Left forelimb (tissue), 1 donor: ENCODE results near the gene ALG9.

Experiments
- DNase-seq: peaks from one replicate; pipeline ENCODE4 v3.0.0-alpha.2; 2018; ENCODE audit warnings: low spot score

ALG9 gene

GRCh38 chr11:111765320-111765983 lies 105.9 kb downstream of the ALG9 start:
- DNase-seq: no peak

- no peak for DNase-seq
Measured at GRCh38 chr11:111764621-111765020, 106.8 kb downstream of the ALG9 start.

GRCh38 chr11:111762981-111763643 lies 108.3 kb downstream of the ALG9 start:
- no peak for DNase-seq

GRCh38 chr11:111762526-111762925 lies 108.9 kb downstream of the ALG9 start:
- no peak for DNase-seq

GRCh38 chr11:111761036-111761435 lies 110.3 kb downstream of the ALG9 start:
- no peak for DNase-seq

GRCh38 chr11:111759778-111760407 lies 111.5 kb downstream of the ALG9 start:
- DNase-seq: no peak

- DNase-seq: no peak
Measured at GRCh38 chr11:111759376-111759775, 112.0 kb downstream of the ALG9 start.

- no peak for DNase-seq
Measured at GRCh38 chr11:111756097-111756496, 115.3 kb downstream of the ALG9 start.

GRCh38 chr11:111749646-111750045 lies 121.7 kb downstream of the ALG9 start:
- DNase-seq: no peak

GRCh38 chr11:111748035-111748804 lies 123.2 kb downstream of the ALG9 start:
- DNase-seq: no peak

- DNase-seq: no peak
Measured at GRCh38 chr11:111745719-111746504, 125.5 kb downstream of the ALG9 start.

GRCh38 chr11:111743700-111744099 lies 127.7 kb downstream of the ALG9 start:
- DNase-seq: no peak

- DNase-seq: no peak
Measured at GRCh38 chr11:111741751-111742150, 129.6 kb downstream of the ALG9 start.

GRCh38 chr11:111739299-111739698 lies 132.1 kb downstream of the ALG9 start:
- DNase-seq: no peak

- no peak for DNase-seq
Measured at GRCh38 chr11:111737444-111738210, 133.8 kb downstream of the ALG9 start.

- no peak for DNase-seq
Measured at GRCh38 chr11:111736621-111737443, 134.5 kb downstream of the ALG9 start.
